Tibial artery (tissue), 4 donors: ENCODE data around the gene SLC19A3.
"Not testable (repeated sequence)": the region's sequence is repeated elsewhere in the genome, so short reads cannot be mapped to it uniquely, and the experiment has no call there.

Source experiments
- DNase-seq, 2 donors: peaks; one replicate each; pipeline ENCODE4 v3.0.0-alpha.2; 2019
- H3K27ac ChIP-seq, 2 donors: fragments of 200-600 bp; sonication (generic) in 1 of 2; 1 replicate in 1 of 2; 2 replicates in 1 of 2; pipeline ENCODE4 v1.5.1; 2018 to 2019; ENCODE audit warnings: mild to moderate bottlenecking in 1 of 2
- H3K27me3 ChIP-seq, 2 donors: fragments of 200-600 bp; sonication (generic) in 1 of 2; one replicate each; pipeline versions ENCODE4 v1.5.1 to v1.6.0; 2016 to 2019
- H3K36me3 ChIP-seq, 3 donors: fragments of 200-600 bp; sonication (generic) in 2 of 3; one replicate each; pipeline ENCODE4 v1.5.1; 2016 to 2019; ENCODE audit warnings: mild to moderate bottlenecking in 2 of 3
- H3K4me1 ChIP-seq, 4 donors: fragments of 200-600 bp; sonication (generic) in 2 of 4; 1 replicate in 3 of 4; 2 replicates in 1 of 4; pipeline ENCODE4 v1.5.1; 2016 to 2019
- H3K4me3 ChIP-seq, 2 donors: fragments of 200-600 bp; sonication (generic) in 1 of 2; 1 replicate in 1 of 2; 2 replicates in 1 of 2; pipeline ENCODE4 v1.5.1; 2018 to 2019; ENCODE audit warnings: mild to moderate bottlenecking in 2 of 2
- H3K9me3 ChIP-seq, 3 donors: fragments of 200-600 bp; sonication (generic) in 1 of 3; one replicate each; pipeline ENCODE4 v1.5.1; 2016 to 2019
- intact Hi-C: fragments of 100-400 bp; cut with DNase I; formaldehyde crosslinking; loops from one replicate; pipeline ENCODE4 v1.15.0; 2023; ENCODE audit warnings: low total_unique reads
- TF ChIP-seq, protein P1 (sequence below), 2 experiments: fragments of 200-600 bp in 1 of 2; fragments of 450-650 bp in 1 of 2; IDR thresholded peaks; one replicate each; pipeline ENCODE4 v1.5.1; 2017 to 2019; ENCODE audit warnings: antibody characterized with exemption in 2 of 2, mild to moderate bottlenecking in 1 of 2, moderate library complexity in 1 of 2

The SLC19A3 gene

DNA sequence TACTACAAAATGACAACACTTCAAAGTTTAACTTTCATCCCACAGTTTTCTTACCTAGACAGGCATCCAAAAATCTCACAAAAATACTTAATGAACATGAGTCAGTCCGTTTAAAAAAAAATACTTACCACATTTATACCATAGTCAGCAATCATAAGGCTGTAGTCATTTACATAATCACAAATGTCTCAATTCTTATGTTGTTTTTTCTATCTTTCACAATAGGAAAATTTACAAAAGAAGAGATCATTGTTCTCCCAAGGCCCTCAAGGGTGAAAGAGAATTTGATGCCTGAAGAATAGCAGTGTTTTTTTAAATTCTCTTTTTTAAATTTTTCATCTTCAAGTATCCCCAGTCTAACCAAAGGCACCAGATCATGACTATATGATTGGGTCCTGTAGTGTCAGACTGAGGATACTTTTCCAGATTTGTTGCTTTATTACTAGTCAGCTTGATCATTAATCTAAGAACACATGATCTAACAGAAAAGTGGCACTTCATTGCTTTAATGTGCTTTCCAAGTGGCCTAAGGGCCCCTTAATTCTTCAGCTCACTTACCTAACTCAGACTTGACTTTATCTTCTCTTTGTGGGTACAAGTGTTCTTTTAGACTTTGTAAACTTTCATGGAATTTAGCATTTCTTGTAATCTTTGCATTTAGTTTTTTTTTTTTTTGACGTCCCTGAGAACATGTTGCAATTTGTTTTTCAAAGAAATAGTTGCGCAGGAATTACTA, 46.5 kb downstream of the SLC19A3 start:
- no peaks in the 10 kb centered on the region for H3K4me1 ChIP-seq
- TF ChIP-seq, protein P1, sequence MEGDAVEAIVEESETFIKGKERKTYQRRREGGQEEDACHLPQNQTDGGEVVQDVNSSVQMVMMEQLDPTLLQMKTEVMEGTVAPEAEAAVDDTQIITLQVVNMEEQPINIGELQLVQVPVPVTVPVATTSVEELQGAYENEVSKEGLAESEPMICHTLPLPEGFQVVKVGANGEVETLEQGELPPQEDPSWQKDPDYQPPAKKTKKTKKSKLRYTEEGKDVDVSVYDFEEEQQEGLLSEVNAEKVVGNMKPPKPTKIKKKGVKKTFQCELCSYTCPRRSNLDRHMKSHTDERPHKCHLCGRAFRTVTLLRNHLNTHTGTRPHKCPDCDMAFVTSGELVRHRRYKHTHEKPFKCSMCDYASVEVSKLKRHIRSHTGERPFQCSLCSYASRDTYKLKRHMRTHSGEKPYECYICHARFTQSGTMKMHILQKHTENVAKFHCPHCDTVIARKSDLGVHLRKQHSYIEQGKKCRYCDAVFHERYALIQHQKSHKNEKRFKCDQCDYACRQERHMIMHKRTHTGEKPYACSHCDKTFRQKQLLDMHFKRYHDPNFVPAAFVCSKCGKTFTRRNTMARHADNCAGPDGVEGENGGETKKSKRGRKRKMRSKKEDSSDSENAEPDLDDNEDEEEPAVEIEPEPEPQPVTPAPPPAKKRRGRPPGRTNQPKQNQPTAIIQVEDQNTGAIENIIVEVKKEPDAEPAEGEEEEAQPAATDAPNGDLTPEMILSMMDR (IDR thresholded peaks at IDR 0.05), result no peak
- H3K27ac ChIP-seq, result no peak overlapping the region
- no peaks in the 10 kb centered on the region for H3K27me3 ChIP-seq
- no peaks in the 10 kb centered on the region for H3K9me3 ChIP-seq
- no peaks in the 10 kb centered on the region for H3K36me3 ChIP-seq
- intact Hi-C loops, result no loop called here
- H3K4me3 ChIP-seq, result no peak overlapping the region
- DNase-seq, result no peak

DNA sequence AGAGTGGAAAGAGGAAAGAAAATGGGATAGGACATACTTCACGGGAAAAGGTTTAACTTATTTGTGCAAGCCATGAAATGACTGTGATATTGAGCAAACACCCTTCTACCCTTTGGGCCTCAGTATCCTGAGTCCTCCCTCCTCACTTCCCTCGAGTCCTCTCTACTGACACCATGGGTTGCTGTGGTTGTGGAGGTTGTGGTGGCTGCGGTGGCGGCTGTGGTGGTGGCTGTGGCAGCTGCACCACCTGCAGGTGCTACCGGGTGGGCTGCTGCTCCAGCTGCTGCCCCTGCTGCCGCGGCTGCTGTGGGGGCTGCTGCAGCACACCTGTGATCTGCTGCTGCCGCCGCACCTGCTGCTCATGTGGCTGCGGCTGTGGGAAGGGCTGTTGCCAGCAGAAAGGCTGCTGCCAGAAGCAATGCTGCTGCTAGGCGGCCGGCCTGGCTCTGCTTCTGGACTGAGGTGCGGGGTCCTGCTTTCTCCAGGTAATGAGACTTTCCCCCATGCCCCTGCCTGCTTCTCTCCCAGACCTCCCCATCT, 51.1 kb downstream of the SLC19A3 start, which contains the start of gene SCYGR5:
Gene SCYGR5 (plus strand): TSS at position 174 of the 540 bp plus-strand sequence. CDS start 0 bp downstream, at position 174.
- intact Hi-C loops, DNase-seq: not testable (repeated sequence)

DNA sequence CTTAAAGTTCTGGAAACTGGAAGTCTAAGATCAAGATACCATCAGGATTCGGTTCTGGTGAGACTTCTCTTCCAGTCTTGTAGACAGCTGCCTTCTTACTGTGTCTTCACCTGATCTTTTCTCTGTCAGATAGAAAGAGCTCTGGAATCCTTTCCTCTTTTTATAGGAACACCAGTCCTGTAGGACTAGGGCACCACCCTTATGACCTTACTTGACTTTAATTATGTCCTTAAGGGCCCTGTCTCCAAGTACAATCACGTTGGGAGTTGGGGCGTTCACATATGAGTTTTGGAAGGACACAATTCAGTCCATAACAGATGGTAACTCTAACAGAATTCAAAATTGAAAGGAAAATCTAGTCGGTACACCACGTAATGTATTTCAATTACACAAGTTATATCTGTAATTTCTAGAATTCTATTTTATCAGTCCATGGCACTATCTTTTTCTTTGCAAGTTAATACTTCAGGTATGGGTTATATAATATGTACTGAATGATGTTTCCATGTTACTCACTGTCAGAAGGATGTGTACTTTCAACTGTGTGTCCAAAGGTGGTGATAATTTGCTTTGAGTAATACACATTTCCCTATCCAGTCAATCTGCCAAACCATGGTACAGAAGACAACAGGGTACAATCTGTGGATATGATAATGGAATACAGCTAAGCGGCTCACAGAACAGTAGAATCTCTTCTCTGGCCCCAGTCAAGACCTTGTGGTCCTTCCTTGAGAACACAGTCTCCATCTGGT, 52.5 kb downstream of the SLC19A3 start:
- H3K4me3 ChIP-seq, result no peak overlapping the region
- no peaks in the 10 kb centered on the region for H3K27me3 ChIP-seq
- no peak for DNase-seq
- intact Hi-C loops, result no loop called here
- H3K9me3 ChIP-seq, result no peaks in the 10 kb centered on the region
- H3K36me3 ChIP-seq, result no peaks in the 10 kb centered on the region
- H3K27ac ChIP-seq, result no peak overlapping the region
- TF ChIP-seq, protein P1 (IDR thresholded peaks at IDR 0.05), result no peak
- no peaks in the 10 kb centered on the region for H3K4me1 ChIP-seq

More for the DNA sequence above, 51.1 kb downstream of the SLC19A3 start, which contains the start of gene SCYGR5:
- H3K27me3 ChIP-seq, H3K27ac ChIP-seq, H3K36me3 ChIP-seq, H3K4me1 ChIP-seq, H3K9me3 ChIP-seq, H3K4me3 ChIP-seq: not testable (repeated sequence)

DNA sequence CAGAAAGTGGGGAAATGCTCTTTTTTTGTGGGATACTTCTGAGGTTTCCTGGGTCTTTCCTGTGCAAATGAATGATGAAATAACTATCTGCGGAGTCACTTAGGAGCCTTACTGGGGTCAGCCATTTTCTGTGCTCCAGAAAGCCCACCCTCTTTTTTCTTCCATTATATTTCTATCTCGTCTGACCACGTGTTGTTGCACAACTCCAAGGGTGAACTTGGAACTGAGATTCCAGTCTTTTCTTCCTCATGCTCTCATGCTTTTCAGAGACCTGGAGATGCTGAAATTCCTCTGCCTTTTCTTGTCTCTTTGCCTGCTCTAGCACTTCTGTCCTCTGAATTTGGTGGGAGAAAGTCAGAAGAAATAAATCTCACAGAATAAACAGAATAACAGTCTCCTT, 56.0 kb downstream of the SLC19A3 start:
- DNase-seq, result no peak
- no peaks in the 10 kb centered on the region for H3K9me3 ChIP-seq
- H3K27ac ChIP-seq, result no peak overlapping the region
- H3K4me3 ChIP-seq, result no peak overlapping the region
- intact Hi-C loops, result loop anchor here (5.0 kb wide), 1 partner anchor 100 kb away; no protein-coding TSS in a partner anchor
- no peaks in the 10 kb centered on the region for H3K36me3 ChIP-seq
- H3K27me3 ChIP-seq, result no peaks in the 10 kb centered on the region
- TF ChIP-seq, protein P1 (IDR thresholded peaks at IDR 0.05), result no peak
- H3K4me1 ChIP-seq, result peaks cover 0 to 8% (median 0%) of the 10 kb centered on the region in 4 donors

DNA sequence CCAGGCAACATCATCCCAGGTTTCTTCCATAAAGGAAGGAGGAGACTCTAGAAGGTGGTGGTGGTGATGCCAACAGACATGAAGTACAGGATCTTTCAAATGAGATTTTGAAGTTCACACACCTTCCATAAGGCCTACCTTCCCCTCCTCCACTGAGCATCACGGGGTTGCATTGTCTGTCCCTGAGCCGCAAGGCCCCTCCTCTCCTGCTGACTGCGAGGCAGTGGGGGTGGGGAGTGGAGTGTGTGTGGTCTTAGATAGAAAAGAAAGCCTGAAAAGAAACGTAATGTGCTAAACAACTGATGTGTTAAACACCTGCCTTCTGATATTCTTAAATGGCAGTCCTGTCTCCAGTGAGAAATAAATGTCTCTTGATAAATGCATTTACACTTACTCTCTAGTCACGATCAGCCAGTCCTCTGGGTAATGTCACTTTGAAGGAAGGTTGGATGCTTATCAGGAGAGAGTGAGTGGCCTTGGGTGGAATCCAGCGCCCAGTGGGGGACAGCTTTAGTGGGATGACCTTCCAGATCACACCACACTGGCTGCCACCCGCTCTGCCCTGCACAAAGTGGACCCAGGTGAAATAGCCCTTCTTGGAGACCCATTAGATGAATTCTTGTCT, 56.7 kb downstream of the SLC19A3 start:
- intact Hi-C loops, result loop anchor here (5.0 kb wide), 1 partner anchor 101 kb away; no protein-coding TSS in a partner anchor
- Histone ChIP-seq H3K4me1 (peaks cover 0 to 8% (median 0%) of the 10 kb centered on the region in 4 donors), H3K36me3 (no peaks in the 10 kb centered on the region), H3K9me3 (no peaks in the 10 kb centered on the region), H3K4me3 (no peak overlapping the region), H3K27me3 (no peaks in the 10 kb centered on the region), H3K27ac (no peak overlapping the region)
- no peak for DNase-seq
- TF ChIP-seq, protein P1 (IDR thresholded peaks at IDR 0.05), result no peak
